Myocyte (in vitro differentiated cells): ENCODE data around the gene SLC22A7. TPM values are rescaled to one million over a fixed set of nuclear protein-coding genes. Genes with fewer than 3 reads are reported as not detected.

Experiments used
- DNase-seq: peaks from one replicate; pipeline ENCODE4 v3.0.0-alpha.2; 2012; ENCODE audit warnings: low read depth
- total RNA-seq: library from RNA; depleted of rRNA; stranded (reverse); fragments of >200 nt; gene quantifications from 2 replicates; pipeline ENCODE4 v1.2.3, GENCODE V29; 2014

The SLC22A7 gene
- total RNA-seq, 1 donor from 2014 or later, result not detected

DNA sequence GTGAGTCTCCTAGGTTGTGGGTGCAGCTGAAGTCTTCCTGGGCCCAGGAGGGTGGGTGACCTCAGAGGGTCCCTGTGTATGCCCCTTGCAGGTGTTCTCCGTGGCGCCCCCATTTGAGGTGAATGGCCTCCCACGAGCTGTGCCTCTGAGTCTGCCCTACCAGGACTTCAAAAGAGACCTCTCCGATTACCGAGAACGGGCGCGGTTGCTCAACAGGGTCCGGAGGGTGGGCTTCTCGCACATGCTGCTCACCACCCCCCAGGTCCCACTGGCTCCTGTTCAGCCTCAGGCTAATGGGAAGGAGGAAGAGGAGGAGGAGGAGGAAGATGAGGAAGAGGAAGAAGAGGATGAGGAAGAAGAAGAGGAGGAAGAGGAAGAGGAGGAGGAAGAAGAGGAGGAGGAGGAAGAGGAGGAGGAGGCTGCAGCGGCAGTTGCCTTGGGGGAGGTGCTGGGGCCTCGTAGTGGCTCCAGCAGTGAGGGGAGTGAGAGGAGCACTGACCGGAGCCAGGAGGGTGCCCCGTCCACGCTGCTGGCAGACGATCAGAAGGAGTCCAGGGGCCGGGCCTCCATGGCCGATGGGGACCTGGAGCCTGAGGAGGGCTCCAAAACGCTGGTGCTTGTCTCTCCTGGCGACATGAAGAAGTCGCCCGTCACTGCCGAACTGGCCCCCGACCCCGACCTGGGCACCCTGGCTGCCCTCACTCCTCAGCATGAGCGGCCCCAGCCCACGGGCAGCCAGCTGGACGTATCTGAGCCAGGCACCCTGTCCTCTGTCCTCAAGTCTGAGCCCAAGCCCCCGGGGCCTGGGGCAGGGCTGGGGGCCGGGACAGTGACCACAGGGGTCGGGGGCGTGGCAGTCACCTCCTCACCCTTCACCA, 15.2 kb upstream of the SLC22A7 start:
- no peak for DNase-seq

DNA sequence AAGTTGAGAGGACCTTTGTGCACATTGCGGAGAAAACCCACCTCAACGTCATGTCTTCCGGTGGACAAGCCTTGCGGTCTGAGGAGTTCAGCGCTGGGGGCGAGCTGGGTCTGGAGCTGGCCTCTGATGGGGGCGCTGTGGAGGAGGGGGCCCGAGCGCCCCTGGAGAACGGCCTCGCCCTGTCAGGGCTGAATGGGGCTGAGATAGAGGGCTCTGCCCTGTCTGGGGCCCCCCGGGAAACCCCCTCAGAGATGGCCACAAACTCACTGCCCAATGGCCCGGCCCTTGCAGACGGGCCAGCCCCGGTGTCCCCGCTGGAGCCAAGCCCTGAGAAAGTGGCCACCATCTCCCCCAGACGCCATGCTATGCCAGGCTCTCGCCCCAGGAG, 14.6 kb upstream of the SLC22A7 start:
- no peak for DNase-seq

DNA sequence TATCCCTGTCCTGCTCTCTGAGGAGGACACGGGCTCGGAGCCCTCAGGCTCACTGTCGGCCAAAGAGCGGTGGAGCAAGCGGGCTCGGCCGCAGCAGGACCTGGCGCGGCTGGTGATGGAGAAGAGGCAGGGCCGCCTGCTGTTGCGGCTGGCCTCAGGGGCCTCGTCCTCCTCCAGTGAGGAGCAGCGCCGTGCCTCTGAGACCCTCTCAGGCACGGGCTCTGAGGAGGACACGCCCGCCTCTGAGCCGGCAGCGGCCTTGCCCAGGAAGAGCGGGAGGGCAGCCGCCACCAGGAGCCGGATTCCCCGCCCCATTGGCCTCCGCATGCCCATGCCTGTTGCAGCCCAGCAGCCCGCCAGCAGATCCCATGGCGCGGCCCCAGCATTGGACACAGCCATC, 14.2 kb upstream of the SLC22A7 start:
- no peak for DNase-seq

DNA sequence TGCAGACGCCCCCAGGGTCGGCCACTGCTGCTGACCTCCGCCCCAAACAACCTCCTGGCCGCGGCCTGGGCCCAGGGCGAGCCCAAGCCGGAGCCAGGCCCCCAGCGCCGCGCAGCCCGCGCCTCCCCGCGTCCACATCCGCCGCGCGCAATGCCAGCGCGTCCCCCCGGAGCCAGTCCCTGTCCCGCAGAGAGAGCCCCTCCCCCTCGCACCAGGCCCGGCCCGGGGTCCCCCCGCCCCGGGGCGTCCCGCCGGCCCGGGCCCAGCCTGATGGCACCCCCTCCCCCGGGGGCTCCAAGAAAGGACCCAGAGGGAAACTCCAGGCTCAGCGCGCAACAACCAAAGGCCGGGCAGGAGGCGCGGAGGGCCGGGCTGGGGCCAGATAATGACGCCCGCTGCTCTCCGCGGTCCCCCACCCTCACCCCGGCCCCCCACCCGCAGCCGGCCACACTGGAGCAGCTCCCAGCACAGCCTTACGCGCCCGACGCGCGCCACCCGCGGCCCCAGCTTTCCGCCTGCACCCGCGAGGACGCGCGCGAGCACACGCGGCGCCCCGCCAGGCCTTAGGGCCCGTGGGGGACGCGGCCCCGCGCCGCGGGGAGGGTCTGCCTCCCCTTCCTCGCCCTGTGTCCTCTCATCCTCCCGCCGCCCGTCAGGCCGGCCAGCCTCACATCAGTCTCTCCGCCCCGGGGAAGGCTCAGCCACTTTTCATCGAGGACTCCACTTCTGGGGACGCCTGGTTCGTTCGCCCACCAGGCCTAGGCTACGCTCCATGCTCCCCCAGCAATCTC, 12.9 kb upstream of the SLC22A7 start:
- no peak for DNase-seq

DNA sequence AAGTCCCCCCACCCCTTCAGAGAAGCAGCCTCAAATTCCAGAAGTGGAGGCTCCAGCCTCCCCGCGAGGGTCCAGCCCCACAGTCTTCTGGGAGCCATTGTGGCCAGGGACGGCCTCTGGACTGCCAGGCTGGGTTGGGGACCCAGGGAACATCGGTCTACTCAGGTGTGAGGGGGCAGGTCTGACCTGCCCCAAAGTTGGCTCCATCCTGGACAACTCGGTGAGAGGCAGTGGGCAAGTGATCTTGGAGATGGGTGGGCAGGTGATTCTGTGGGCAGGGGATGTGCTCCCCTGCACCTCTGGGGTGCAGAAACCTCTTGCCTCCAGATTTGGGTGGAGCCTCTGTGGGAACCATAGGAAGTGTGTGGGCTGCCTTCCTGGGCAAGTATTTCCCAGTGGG, 12.2 kb upstream of the SLC22A7 start:
- DNase-seq, result no peak

DNA sequence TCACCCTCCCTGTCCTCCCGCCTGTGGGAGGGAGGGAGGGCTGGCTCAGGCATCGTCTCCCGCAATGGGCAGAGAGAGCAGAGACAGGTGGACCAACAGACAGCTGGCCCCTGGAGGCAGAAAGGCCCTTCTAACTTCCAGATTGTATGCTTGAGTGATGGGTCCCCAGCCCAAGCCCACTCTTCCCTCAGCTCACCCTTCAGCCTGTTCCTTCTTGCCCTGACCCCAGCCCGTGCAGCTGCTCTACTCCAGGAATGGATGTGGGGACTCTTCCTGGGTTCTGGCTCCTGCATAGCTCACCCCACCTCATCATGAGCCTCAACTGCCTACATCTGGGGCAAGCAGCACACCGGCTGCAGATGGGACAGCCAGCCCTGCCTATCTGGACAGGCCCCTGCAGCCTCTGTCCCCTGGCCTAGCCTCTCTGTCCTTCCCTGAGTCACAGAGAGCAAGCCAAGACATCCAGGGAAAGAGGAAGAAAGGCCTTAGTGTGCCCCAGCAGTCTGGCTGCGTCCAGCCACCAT, 11.5 kb upstream of the SLC22A7 start:
- no peak for DNase-seq

DNA sequence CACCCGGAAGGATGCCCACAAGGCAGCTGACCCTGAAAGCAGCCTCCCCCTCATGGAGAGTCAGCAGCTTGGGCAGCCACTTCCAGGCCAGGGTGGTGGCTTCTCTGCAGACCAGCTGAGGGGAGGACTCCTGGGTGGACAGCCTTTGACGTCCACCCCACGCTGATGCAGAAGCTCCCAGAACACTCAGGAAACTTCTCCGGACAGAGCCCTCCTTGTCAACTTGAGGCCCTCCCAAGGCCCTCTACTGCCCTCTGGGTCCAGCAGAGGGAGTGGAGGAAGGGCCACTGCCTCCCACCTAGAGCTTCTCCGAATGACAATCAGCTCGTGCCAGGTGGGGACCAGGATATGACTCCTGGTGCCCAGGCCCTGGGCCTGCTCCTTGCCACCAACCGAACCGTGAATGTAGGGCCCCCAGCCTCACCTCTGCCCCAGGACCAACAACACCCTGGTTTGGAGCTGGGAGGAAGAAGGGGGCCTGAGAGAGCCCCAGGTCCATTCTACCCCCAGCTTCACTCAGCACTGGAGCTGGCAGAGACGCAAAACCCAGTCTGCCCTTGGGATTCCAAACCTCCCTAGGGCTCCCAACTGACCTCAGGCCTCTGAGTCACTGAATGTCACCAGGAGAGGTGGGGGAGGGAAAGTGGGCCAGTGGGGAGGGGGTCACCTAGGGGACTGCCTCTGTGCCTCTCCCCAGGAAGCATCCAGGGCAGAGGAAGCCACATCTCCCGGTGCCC, 10.9 kb upstream of the SLC22A7 start:
- no peak for DNase-seq

DNA sequence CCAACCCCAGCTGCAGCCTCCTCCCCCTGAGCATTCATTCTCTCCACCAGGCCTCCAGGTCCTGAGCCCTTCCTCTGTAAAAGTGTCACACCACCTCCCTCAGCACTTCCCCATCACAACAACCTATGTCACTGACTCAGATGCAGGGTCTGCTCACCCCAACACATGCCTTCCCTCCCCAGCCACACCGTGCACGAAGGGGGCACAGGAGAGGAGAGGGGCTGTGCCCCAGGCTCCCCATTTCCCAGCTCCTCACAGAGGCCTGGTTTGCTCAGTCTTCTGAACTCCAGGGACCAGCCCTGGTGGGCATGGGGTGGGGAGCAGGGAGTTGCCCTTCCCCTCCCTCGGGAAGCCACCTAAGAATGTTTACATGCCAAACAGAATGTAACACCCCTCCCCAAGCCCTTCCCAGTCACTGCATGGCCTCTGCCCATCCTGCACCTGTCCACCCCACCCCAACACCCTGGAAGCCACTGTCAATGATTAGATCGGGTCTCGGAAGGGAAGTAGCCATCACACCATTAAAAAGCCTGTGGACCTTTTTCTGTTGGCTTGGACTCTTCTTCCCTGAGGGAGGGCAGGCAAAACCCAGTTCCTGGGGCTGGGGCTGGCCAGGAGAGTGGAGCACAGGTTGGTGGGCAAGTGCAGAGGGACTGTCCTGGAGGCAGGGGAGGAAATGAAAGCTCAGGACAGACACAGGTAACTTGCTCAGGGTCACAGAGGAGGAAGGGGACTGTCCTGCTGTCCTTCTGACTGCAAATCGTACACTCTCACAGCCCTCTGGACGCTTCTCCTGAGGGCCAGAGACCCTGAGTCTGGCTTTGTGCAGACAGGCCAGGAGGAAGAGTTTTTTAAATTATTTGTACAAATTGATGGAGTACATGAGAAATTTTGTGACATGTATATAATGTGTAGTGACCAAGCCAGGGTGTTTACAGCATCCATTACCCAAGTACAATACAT, 10.1 kb upstream of the SLC22A7 start:
- no peak for DNase-seq

DNA sequence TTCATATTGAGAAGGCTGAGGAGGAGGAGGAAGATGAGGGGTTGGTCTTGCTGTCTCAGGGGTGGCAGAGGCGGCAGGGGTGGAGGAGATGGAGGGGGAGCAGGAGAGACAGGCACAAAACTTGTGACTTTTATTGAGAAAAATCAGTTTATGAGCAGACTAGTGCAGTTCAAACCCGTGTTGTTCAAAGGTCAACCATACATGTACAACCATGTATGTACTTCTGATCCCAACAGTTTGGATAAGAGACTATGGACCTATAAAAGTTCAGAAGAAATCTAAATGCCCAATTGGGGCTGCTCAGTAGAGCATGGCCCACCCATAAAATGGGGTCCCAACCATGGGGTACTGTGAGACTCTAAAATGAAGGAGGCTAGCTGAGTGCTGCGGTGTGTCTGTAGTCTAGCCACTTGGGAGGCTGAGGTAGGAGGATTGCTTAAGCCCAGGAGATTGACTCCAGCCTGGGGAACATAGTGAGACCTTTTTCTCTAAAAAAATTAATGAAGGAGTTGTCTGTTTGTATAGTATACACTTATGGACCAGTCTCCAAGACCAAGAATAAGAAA, 7.6 kb upstream of the SLC22A7 start:
- DNase-seq, result no peak

DNA sequence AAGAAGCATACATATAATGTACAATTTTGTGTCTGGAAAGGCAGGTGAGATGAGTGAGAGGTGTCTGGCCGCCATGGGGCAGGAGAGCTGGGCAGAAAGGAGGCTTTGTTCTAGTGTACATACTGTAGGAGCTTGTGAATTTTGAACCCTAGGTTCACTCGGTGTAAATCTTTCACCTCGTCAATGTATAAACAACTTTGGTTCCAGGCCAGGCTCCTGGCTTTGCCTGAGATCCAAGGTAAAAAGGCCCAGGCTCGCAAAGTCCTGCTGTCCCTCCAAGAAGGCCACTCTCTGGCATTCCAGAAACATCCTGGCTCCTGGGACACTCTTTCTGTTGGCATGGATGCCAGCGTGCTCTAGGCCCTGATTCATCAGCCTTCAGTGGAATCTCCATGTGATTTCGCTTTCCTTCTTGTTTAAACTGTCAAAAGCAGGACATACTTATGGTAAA, 7.1 kb upstream of the SLC22A7 start:
- DNase-seq, result no peak

DNA sequence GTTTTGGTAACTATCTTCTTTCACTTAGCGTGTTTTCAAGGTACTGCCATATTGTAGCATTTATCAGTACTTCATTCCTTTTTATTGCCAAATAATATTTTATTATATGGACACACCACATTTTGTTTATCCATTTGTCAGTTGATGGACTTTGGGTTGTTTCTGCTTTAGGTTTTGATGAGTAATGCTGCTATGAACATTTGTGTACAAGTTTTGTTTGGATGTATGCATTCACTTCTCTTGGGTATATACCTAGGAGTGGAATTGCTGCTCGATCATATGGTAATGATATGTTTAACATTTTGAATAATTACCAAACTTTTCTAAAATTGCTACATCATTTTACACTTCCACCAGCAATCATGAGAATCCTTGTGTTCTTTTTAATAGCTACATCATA, 6.4 kb upstream of the SLC22A7 start:
- DNase-seq, result no peak

DNA sequence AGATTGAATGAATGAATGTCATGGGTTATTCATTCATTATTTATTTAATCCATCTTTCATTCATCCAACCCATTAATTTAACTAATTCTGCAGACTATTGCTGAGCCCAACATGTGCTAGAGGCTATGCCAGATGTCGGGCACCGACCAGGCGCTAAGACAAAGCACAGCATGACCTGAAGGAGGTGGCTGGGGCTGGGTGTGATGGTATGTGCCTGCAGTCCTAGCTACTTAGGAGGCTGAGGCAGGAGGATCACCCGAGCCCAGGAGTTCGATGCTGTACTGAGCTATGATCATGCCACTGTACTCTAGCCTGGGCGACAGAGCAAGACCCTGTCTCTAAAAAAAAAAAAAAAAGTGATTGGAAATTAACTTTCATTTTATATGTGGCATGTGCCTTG, 5.7 kb upstream of the SLC22A7 start:
- no peak for DNase-seq

DNA sequence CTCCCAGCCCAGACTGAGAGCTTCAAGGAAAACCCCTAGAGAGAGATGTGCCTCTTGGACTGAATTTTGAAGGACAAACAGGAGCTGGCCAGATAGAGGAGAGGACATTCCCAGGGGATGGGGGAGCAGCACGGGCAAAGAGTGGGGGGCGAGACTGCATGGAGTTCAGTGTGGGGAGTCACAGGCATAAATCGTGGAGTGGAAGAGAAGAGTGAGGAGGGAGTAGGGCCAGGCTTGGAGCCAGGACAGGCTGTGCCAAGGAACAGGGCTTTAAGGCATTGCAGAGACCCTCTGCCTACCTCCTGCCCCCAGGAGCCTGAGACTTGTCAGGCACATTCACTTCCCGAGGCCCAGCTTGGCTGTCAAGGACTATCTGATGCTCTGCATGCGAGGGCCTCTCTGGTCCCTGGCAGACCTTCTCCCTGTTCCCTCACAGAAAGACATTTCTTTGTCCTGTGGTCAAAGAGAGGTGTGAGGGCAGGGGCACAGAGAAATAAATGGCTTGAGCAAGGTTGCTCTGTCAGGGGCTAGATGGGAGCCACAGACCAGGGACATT, 5.2 kb upstream of the SLC22A7 start:
- no peak for DNase-seq

DNA sequence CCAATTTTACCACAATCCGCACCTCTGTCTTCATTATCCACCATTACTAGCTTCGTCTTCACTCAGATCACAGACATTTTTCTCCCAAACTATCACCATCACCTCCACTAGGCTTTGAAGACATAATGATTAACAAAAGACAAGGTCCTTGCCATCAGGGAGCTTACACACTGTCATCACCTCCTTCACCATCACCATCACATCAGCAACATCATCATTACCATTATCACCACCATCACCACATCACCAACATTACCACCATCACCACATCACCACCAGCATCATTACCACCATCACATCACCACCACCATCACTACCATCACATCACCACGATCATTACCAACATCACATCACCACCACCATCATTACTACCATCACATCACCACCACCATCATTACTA, 4.4 kb upstream of the SLC22A7 start:
- no peak for DNase-seq

DNA sequence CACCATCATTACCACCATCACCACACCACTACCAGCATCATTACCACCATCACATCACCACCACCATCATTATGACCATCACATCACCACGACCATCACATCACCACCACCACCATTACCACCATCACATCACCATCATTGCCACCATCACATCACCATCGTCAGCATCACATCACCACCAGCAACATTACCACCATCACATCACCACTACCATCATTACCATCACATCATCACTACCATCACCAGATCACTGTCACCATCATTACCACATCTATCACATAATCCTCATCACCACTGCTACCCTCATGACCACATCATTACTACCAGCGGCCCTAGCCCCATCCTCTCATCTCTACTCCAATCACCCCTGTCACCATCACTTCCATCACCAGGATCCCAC, 3.5 kb upstream of the SLC22A7 start:
- no peak for DNase-seq

DNA sequence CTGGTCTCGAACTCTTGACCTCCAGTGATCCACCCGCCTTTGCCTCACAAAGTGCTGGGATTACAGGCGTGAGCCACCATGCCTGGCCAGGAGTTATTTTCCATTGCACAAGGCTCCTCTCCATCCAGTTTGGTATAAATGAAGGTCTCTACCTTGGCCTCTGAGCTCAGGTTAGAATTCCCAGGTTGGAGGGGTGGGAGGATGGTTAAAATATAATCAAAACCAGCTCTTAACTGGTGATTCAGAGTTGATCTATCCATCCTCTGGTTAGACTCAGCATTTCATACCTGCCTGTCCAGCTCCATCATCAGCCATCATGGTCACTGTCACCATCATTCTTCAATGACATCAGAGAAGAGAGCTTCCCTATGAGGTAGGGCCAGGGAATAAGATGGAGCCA, 2.6 kb upstream of the SLC22A7 start:
- DNase-seq, result no peak

DNA sequence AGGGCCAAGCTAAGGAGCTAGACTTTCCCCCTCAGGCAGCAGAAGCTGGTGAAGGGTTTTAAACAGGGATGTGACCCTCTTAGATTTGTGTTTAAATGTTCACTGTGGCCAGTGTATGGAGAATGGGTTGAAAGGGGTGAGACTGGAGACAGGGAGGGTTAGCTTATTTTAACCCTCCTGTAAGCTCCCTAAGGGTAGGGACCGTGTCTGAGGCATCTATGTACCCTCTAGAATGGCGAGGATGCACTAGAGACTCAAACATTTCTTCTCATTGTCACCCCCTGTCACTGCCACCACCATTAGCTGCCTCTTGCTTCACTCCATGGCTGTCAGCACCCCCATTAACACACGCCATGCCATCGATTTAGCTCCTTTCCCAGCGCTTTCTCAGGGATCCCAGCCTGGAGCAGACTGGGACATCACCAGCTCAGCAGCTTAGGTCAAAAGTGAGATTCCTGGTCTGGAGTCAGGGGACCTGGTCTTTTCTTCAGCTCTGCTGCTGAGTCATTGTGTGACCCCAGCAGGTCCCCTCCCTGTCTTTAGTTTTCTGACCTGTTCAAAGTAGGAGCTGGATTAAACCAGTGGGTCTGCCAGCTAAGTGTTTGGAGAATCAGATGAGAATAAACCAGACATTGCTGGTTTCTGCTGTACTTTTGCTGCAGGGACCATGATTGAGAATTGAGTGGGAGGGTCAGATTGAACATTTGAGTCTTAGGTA, 1.1 kb upstream of the SLC22A7 start:
- no peak for DNase-seq

DNA sequence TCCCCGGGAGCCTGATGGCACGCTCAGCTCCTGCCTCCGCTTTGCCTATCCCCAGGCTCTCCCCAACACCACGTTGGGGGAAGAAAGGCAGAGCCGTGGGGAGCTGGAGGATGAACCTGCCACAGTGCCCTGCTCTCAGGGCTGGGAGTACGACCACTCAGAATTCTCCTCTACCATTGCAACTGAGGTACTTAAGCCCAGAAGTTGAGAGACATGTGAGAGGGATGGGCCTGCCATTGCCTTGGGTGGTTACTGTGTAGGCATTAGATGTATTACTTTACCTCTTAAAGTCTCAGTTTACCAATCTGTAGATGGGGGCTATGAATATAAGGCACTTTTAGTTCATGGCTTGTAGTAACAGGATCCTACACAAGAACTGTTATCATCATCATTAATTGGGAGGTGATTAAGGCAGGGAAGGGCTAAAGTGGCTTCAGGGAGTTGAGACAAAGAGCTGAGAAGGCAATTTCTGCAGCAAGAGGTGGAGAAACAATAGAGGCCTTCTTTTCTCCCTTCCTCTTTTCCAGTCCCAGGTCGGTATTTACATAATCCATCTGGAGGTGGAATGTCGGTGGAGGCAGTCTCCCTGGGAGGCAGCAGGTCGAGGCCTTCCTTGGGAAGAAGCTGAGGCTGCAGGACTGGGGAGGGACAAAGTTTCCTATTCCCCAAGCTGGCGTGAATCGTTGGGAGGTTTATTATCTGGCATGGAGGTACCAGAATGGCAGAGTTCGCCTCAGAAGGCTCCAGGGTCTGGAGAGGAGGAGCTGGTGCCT, 691 bp downstream of the SLC22A7 start:
- no peak for DNase-seq
